Activated B cell treated with CpG ODN at 0.5 μM for 24 hours (primary cell): ENCODE data around the gene NRG3. TPM values are rescaled to one million over a fixed set of nuclear protein-coding genes. Genes with fewer than 3 reads are reported as not detected.

Source experiments
- ATAC-seq: fragments of 200-7000 bp; cut with Tn5 transposase; one replicate; pipeline ENCODE4 v1.10.0; 2021; ENCODE audit warnings: low read depth, mild to moderate bottlenecking, moderate library complexity
- CTCF ChIA-PET: fragments of 350-600 bp; sonication (Branson Sonifier 250); formaldehyde crosslinking; loops from one replicate; lab custom pipeline; 2021; ENCODE audit warnings: antibody characterized with exemption; lab: Charles Lee
- POLR2A ChIA-PET: fragments of 350-600 bp; sonication (Branson Sonifier 250); formaldehyde crosslinking; loops from one replicate; lab custom pipeline; 2021; ENCODE audit warnings: antibody characterized with exemption; lab: Charles Lee
- DNase-seq: peaks from one replicate; pipeline ENCODE4 v3.0.0; 2022
- H3K27ac Mint-ChIP-seq: one replicate; pipeline ENCODE4 v1.8.0; 2020; ENCODE audit warnings: mixed read lengths
- H3K27me3 Mint-ChIP-seq: one replicate; pipeline ENCODE4 v1.8.0; 2021; ENCODE audit warnings: mixed read lengths
- H3K36me3 Mint-ChIP-seq: one replicate; pipeline ENCODE4 v1.8.0; 2021; ENCODE audit warnings: low read depth, mixed read lengths
- H3K4me1 Mint-ChIP-seq: one replicate; pipeline ENCODE4 v1.8.0; 2021; ENCODE audit warnings: mixed read lengths
- H3K4me3 Mint-ChIP-seq: one replicate; pipeline ENCODE4 v1.8.0; 2020; ENCODE audit warnings: mild to moderate bottlenecking, mixed read lengths
- H3K9me3 Mint-ChIP-seq: one replicate; pipeline ENCODE4 v1.8.0; 2020; ENCODE audit warnings: mixed read lengths
- CTCF ChIP-seq: fragments of 200-600 bp; IDR thresholded peaks from one replicate; pipeline ENCODE4 v1.8.0; 2022; ENCODE audit warnings: antibody characterized with exemption, mild to moderate bottlenecking
- intact Hi-C: fragments of 100-400 bp; cut with micrococcal nuclease; formaldehyde crosslinking; loops from one replicate; pipeline ENCODE4 v1.15.1; 2024
- total RNA-seq: library from RNA; stranded (reverse); gene quantifications from 2 replicates; pipeline ENCODE4 v1.2.3, GENCODE V29; 2022

NRG3 gene
- total RNA-seq, 1 donor from 2014 or later, result not detected

- ATAC-seq, result no peak
- intact Hi-C loops, result no loop called here
- no peak for DNase-seq
- H3K36me3 Mint-ChIP-seq, result no peaks in the 10 kb centered on the region
- ChIA-PET POLR2A (no interaction called here), CTCF (no interaction called here)
- no peak for TF ChIP-seq CTCF
- no peak overlapping the region for H3K4me3 Mint-ChIP-seq
- H3K9me3 Mint-ChIP-seq, result peaks cover 2% of the 10 kb centered on the region
- no peaks in the 10 kb centered on the region for H3K4me1 Mint-ChIP-seq
- H3K27me3 Mint-ChIP-seq, result no peaks in the 10 kb centered on the region
- no peak overlapping the region for H3K27ac Mint-ChIP-seq
These were observed 200.6 kb downstream of the NRG3 start for GRCh38 chr10:82075605-82076004.

GRCh38 chr10:82084496-82084895 lies 209.5 kb downstream of the NRG3 start:
- Mint-ChIP-seq H3K4me3 (no peak overlapping the region), H3K27ac (no peak overlapping the region), H3K9me3 (peaks cover 2% of the 10 kb centered on the region), H3K27me3 (no peaks in the 10 kb centered on the region), H3K36me3 (no peaks in the 10 kb centered on the region), H3K4me1 (no peaks in the 10 kb centered on the region)
- POLR2A ChIA-PET, result no interaction called here
- intact Hi-C loops, result no loop called here
- ATAC-seq, result no peak
- DNase-seq, result no peak
- CTCF ChIA-PET, result no interaction called here
- TF ChIP-seq CTCF, result no peak

- DNase-seq, result no peak
- Mint-ChIP-seq H3K4me1 (no peaks in the 10 kb centered on the region), H3K36me3 (no peaks in the 10 kb centered on the region), H3K4me3 (no peak overlapping the region), H3K27me3 (no peaks in the 10 kb centered on the region), H3K27ac (no peak overlapping the region), H3K9me3 (peaks cover 2% of the 10 kb centered on the region)
- intact Hi-C loops, result no loop called here
- no peak for TF ChIP-seq CTCF
- no peak for ATAC-seq
- CTCF ChIA-PET, result no interaction called here
- POLR2A ChIA-PET, result no interaction called here
These were observed 209.9 kb downstream of the NRG3 start for GRCh38 chr10:82084904-82085303.

- ATAC-seq, result no peak
- Mint-ChIP-seq H3K27ac (no peak overlapping the region), H3K27me3 (no peaks in the 10 kb centered on the region), H3K9me3 (peaks cover 3% of the 10 kb centered on the region), H3K36me3 (no peaks in the 10 kb centered on the region), H3K4me3 (no peak overlapping the region), H3K4me1 (no peaks in the 10 kb centered on the region)
- intact Hi-C loops, result no loop called here
- no peak for DNase-seq
- ChIA-PET CTCF (no interaction called here), POLR2A (no interaction called here)
- no peak for TF ChIP-seq CTCF
These were observed 214.3 kb downstream of the NRG3 start for GRCh38 chr10:82089327-82089726.

- Mint-ChIP-seq H3K27me3 (no peaks in the 10 kb centered on the region), H3K4me3 (no peak overlapping the region), H3K36me3 (no peaks in the 10 kb centered on the region), H3K4me1 (no peaks in the 10 kb centered on the region), H3K9me3 (peaks cover 6% of the 10 kb centered on the region), H3K27ac (no peak overlapping the region)
- DNase-seq (no peak), ATAC-seq (no peak)
- POLR2A ChIA-PET, result no interaction called here
- intact Hi-C loops, result no loop called here
- TF ChIP-seq CTCF, result no peak
- CTCF ChIA-PET, result no interaction called here
These were observed 216.4 kb downstream of the NRG3 start for GRCh38 chr10:82091413-82091812.
